Upper lobe of left lung (tissue), 6 donors: ENCODE results near the gene FGF7. TPM values are rescaled to one million over a fixed set of nuclear protein-coding genes. Genes with fewer than 3 reads are reported as not detected.
"Not testable (repeated sequence)": the region's sequence is repeated elsewhere in the genome, so short reads cannot be mapped to it uniquely, and the experiment has no call there.

Source experiments
- ATAC-seq, 2 donors: fragments of 200-7000 bp; cut with Tn5 transposase; one replicate each; pipeline ENCODE4 v1.9.1; 2022; ENCODE audit warnings: mild to moderate bottlenecking in 2 of 2, moderate library complexity in 2 of 2; ENCODE audit not compliant: low FRiP score in 2 of 2
- DNase-seq, 2 donors: peaks; one replicate each; pipeline ENCODE4 v3.0.0-alpha.2; 2019 to 2020
- H3K27ac ChIP-seq, 4 donors: fragments of 200-600 bp; sonication (generic); one replicate each; pipeline ENCODE4 v1.5.1; 2016 to 2019
- H3K27me3 ChIP-seq, 4 donors: fragments of 200-600 bp; sonication (generic); one replicate each; pipeline ENCODE4 v1.5.1; 2017 to 2019
- H3K36me3 ChIP-seq, 4 donors: fragments of 200-600 bp; sonication (generic); one replicate each; pipeline ENCODE4 v1.5.1; 2016 to 2019
- H3K4me1 ChIP-seq, 4 donors: fragments of 200-600 bp; sonication (generic); one replicate each; pipeline ENCODE4 v1.5.1; 2018 to 2019
- H3K4me3 ChIP-seq, 4 donors: fragments of 200-600 bp; sonication (generic); one replicate each; pipeline ENCODE4 v1.5.1; 2017 to 2019; ENCODE audit warnings: mild to moderate bottlenecking in 2 of 4, moderate library complexity in 1 of 4
- H3K9me3 ChIP-seq, 4 donors: fragments of 200-600 bp; sonication (generic); one replicate each; pipeline ENCODE4 v1.5.1; 2018 to 2019
- CTCF ChIP-seq, 6 experiments: fragments of 450-650 bp in 4 of 6; fragments of 200-600 bp in 2 of 6; sonication (generic) in 2 of 6; IDR thresholded peaks; one replicate each; pipeline ENCODE4 v1.5.1; 2016 to 2019; ENCODE audit warnings: antibody characterized with exemption in 6 of 6
- EP300 ChIP-seq, 4 donors: sonication (generic); formaldehyde crosslinking; IDR thresholded peaks; one replicate each; pipeline ENCODE4 v1.5.1; 2017; ENCODE audit warnings: antibody characterized with exemption in 4 of 4, control low read depth in 2 of 4
- POLR2A ChIP-seq, 4 donors: fragments of 450-650 bp; IDR thresholded peaks; one replicate each; pipeline ENCODE4 v1.5.1; 2016 to 2017; ENCODE audit warnings: antibody characterized with exemption in 4 of 4, mild to moderate bottlenecking in 2 of 4
- POLR2AphosphoS5 ChIP-seq, 2 donors: sonication (generic); formaldehyde crosslinking; IDR thresholded peaks; one replicate each; pipeline ENCODE4 v1.5.1; 2017; ENCODE audit warnings: antibody characterized with exemption in 2 of 2
- WGBS, 2 donors: methylation state at CpG; one replicate each; pipeline ENCODE4 v1.1.5; 2017 to 2018; 5-methylcytosine and 5-hydroxymethylcytosine counted together
- total RNA-seq, 6 donors: library from RNA; depleted of rRNA in 4 of 6; stranded (reverse); fragments of >200 nt in 4 of 6; gene quantifications; one replicate each; pipeline versions ENCODE4 v1.1.0 to v1.2.1, GENCODE V29; 2016 to 2021
- donor health status: DM: no; HTN: no; CAD: no; lungs with moderate emphysema.
- donor health status: DM: no; HTN: yes; CAD: no; lungs with severe emphysema.

FGF7 gene
- total RNA-seq, 6 donors from 2014 or later: 7.2 to 33.7 (median 9.4) TPM

GRCh38 chr15:49387471-49387870, 35.6 kb upstream of the FGF7 start:
- H3K27me3 ChIP-seq: no peaks in the 10 kb centered on the region

GRCh38 chr15:49402515-49403296, 20.3 kb upstream of the FGF7 start:
- DNase-seq, H3K27me3 ChIP-seq, ATAC-seq, H3K9me3 ChIP-seq, H3K4me3 ChIP-seq, H3K4me1 ChIP-seq, H3K27ac ChIP-seq, H3K36me3 ChIP-seq: not testable (repeated sequence)
- 80 to 87% methylated on average over 5 of the region's 5 CpGs for WGBS, 2 donors

More at GRCh38 chr15:49387471-49387870, 35.6 kb upstream of the FGF7 start:
- 55 to 76% methylated on average over 2 of the region's 2 CpGs for WGBS, 2 donors
- DNase-seq (no peak), ATAC-seq (no peak)
- Histone ChIP-seq H3K4me1 (no peaks in the 10 kb centered on the region), H3K27ac (no peak overlapping the region), H3K4me3 (no peak overlapping the region), H3K9me3 (no peaks in the 10 kb centered on the region), H3K36me3 (no peaks in the 10 kb centered on the region)
- no peak for TF ChIP-seq CTCF (IDR thresholded peaks at IDR 0.05)
- TF ChIP-seq POLR2AphosphoS5 (IDR thresholded peaks at IDR 0.05): no peak
- TF ChIP-seq POLR2A (IDR thresholded peaks at IDR 0.05): no peak
- TF ChIP-seq EP300 (IDR thresholded peaks at IDR 0.05): no peak

GRCh38 chr15:49406352-49407118, 16.5 kb upstream of the FGF7 start:
- WGBS, 2 donors: 91 to 96% methylated on average over 7 to 15 of the region's 17 CpGs
- TF ChIP-seq POLR2A (IDR thresholded peaks at IDR 0.05): no peak
- no peak for TF ChIP-seq POLR2AphosphoS5 (IDR thresholded peaks at IDR 0.05)
- no peak for TF ChIP-seq EP300 (IDR thresholded peaks at IDR 0.05)
- no peak for TF ChIP-seq CTCF (IDR thresholded peaks at IDR 0.05)

GRCh38 chr15:49410641-49411040, 12.4 kb upstream of the FGF7 start:
- no peak for ATAC-seq
- Histone ChIP-seq H3K27ac (no peak overlapping the region), H3K4me3 (no peak overlapping the region), H3K9me3 (no peaks in the 10 kb centered on the region), H3K27me3 (no peaks in the 10 kb centered on the region), H3K4me1 (no peaks in the 10 kb centered on the region), H3K36me3 (no peaks in the 10 kb centered on the region)
- no peak for TF ChIP-seq POLR2A (IDR thresholded peaks at IDR 0.05)
- TF ChIP-seq POLR2AphosphoS5 (IDR thresholded peaks at IDR 0.05): no peak
- TF ChIP-seq EP300 (IDR thresholded peaks at IDR 0.05): no peak
- no peak for TF ChIP-seq CTCF (IDR thresholded peaks at IDR 0.05)
- DNase-seq: no peak

More at GRCh38 chr15:49406352-49407118, 16.5 kb upstream of the FGF7 start:
- Histone ChIP-seq H3K4me3 (no peak overlapping the region), H3K4me1 (no peaks in the 10 kb centered on the region), H3K27me3 (no peaks in the 10 kb centered on the region), H3K27ac (no peak overlapping the region), H3K9me3 (no peaks in the 10 kb centered on the region), H3K36me3 (no peaks in the 10 kb centered on the region)
- DNase-seq (peak in 1 of 2 donors; percentile 43), ATAC-seq (peak in 1 of 2 donors; percentile 34)

GRCh38 chr15:49412797-49413196, 10.2 kb upstream of the FGF7 start:
- Histone ChIP-seq H3K36me3 (no peaks in the 10 kb centered on the region), H3K9me3 (no peaks in the 10 kb centered on the region), H3K27ac (no peak overlapping the region), H3K4me1 (no peaks in the 10 kb centered on the region), H3K4me3 (no peak overlapping the region), H3K27me3 (no peaks in the 10 kb centered on the region)
- ATAC-seq (peak in 1 of 2 donors; percentile 47), DNase-seq (no peak)
- TF ChIP-seq EP300 (IDR thresholded peaks at IDR 0.05) (no peak), CTCF (IDR thresholded peaks at IDR 0.05) (no peak), POLR2AphosphoS5 (IDR thresholded peaks at IDR 0.05) (no peak), POLR2A (IDR thresholded peaks at IDR 0.05) (no peak)
